Mesenchymal stem cell (in vitro differentiated cells and primary cell): ENCODE measurements around the gene HRH4.

Source experiments
- DNase-seq: peaks from one replicate; pipeline ENCODE4 v3.0.0-alpha.2; 2013
- H2AFZ ChIP-seq: one replicate; pipeline ENCODE4 v1.6.1; 2013; ENCODE audit warnings: low read depth, mild to moderate bottlenecking, control low read depth, inconsistent platforms, low read length, moderate library complexity
- H2AK5ac ChIP-seq: 2 replicates; pipeline ENCODE4 v1.6.1; 2013; ENCODE audit warnings: low read length, moderate library complexity, mild to moderate bottlenecking, inconsistent platforms; ENCODE audit not compliant: severe bottlenecking
- H2BK120ac ChIP-seq: one replicate; pipeline ENCODE4 v1.6.1; 2013; ENCODE audit warnings: low read depth, mild to moderate bottlenecking, inconsistent platforms, low read length, moderate library complexity
- H2BK12ac ChIP-seq, 2 experiments: one replicate each; pipeline ENCODE4 v1.6.1; 2013; ENCODE audit warnings: inconsistent platforms in 2 of 2, low read length in 2 of 2, mild to moderate bottlenecking in 2 of 2, moderate library complexity in 2 of 2, control low read depth in 1 of 2
- H2BK15ac ChIP-seq: one replicate; pipeline ENCODE4 v1.6.1; 2013; ENCODE audit warnings: mild to moderate bottlenecking, low read depth, inconsistent platforms; ENCODE audit not compliant: poor library complexity, severe bottlenecking
- H2BK5ac ChIP-seq: 2 replicates; pipeline ENCODE4 v1.6.1; 2013; ENCODE audit warnings: low read depth, mild to moderate bottlenecking, low read length, control low read depth, inconsistent platforms; ENCODE audit not compliant: poor library complexity, severe bottlenecking
- H3K14ac ChIP-seq, 2 experiments: one replicate each; pipeline ENCODE4 v1.6.1; 2013; ENCODE audit warnings: inconsistent platforms in 2 of 2, low read length in 2 of 2, control low read depth in 1 of 2, mild to moderate bottlenecking in 1 of 2, moderate library complexity in 1 of 2
- H3K18ac ChIP-seq, 2 experiments: one replicate each; pipeline ENCODE4 v1.6.1; 2013; ENCODE audit warnings: inconsistent platforms in 2 of 2, low read length in 2 of 2, control low read depth in 1 of 2, low read depth in 1 of 2, mild to moderate bottlenecking in 1 of 2
- H3K23ac ChIP-seq, 2 experiments: one replicate each; pipeline ENCODE4 v1.6.1; 2013; ENCODE audit warnings: inconsistent platforms in 2 of 2, low read length in 2 of 2, mild to moderate bottlenecking in 2 of 2, moderate library complexity in 2 of 2, control low read depth in 1 of 2
- H3K27ac ChIP-seq: 2 replicates; pipeline ENCODE4 v1.5.1; 2013; ENCODE audit warnings: mild to moderate bottlenecking, moderate library complexity, low read length, control low read depth, inconsistent platforms; ENCODE audit not compliant: poor library complexity, severe bottlenecking
- H3K27me3 ChIP-seq, 2 experiments: 2 replicates each; pipeline versions ENCODE4 v1.6.1 to v1.7.0; 2013; ENCODE audit warnings: low read length in 2 of 2, mild to moderate bottlenecking in 2 of 2, moderate library complexity in 2 of 2, control low read depth in 1 of 2, inconsistent platforms in 1 of 2; ENCODE audit not compliant: control insufficient read depth in 1 of 2, insufficient read depth in 1 of 2
- H3K36me3 ChIP-seq, 2 experiments: 2 replicates each; pipeline versions ENCODE4 v1.6.1 to v1.7.0; 2013; ENCODE audit warnings: low read length in 2 of 2, control low read depth in 1 of 2, inconsistent platforms in 1 of 2, low read depth in 1 of 2, mild to moderate bottlenecking in 1 of 2; ENCODE audit not compliant: insufficient read depth in 2 of 2, control insufficient read depth in 1 of 2
- H3K4ac ChIP-seq, 2 experiments: one replicate each; pipeline ENCODE4 v1.6.1; 2013; ENCODE audit warnings: inconsistent platforms in 2 of 2, low read length in 2 of 2, mild to moderate bottlenecking in 2 of 2, moderate library complexity in 2 of 2, control low read depth in 1 of 2, low read depth in 1 of 2
- H3K4me1 ChIP-seq: 2 replicates; pipeline ENCODE4 v1.6.1; 2013; ENCODE audit warnings: low read depth, low read length, control low read depth; ENCODE audit not compliant: control insufficient read depth, insufficient read depth
- H3K4me2 ChIP-seq: 2 replicates; pipeline ENCODE4 v1.6.1; 2013; ENCODE audit warnings: low read length, mild to moderate bottlenecking, inconsistent platforms; ENCODE audit not compliant: poor library complexity, severe bottlenecking
- H3K4me3 ChIP-seq, 2 experiments: 2 replicates each; pipeline versions ENCODE4 v1.5.1 to v1.7.0; 2013; ENCODE audit warnings: low read length in 2 of 2, mild to moderate bottlenecking in 2 of 2, control low read depth in 1 of 2, low read depth in 1 of 2; ENCODE audit not compliant: insufficient read depth in 1 of 2
- H3K79me1 ChIP-seq: replicated peaks from 2 replicates; pipeline ENCODE4 v1.6.1; 2013; ENCODE audit warnings: mild to moderate bottlenecking, control low read depth, low read length, inconsistent platforms; ENCODE audit not compliant: poor library complexity, severe bottlenecking
- H3K9ac ChIP-seq: 2 replicates; pipeline ENCODE4 v1.7.0; 2013; ENCODE audit warnings: mild to moderate bottlenecking, low read length, moderate library complexity
- H3K9me3 ChIP-seq: 2 replicates; pipeline ENCODE4 v1.7.0; 2013; ENCODE audit warnings: mild to moderate bottlenecking, low read length; ENCODE audit not compliant: control insufficient read depth
- H4K8ac ChIP-seq: one replicate; pipeline ENCODE4 v1.6.1; 2013; ENCODE audit warnings: inconsistent platforms, mild to moderate bottlenecking, low read length, moderate library complexity
- H4K91ac ChIP-seq: one replicate; pipeline ENCODE4 v1.6.1; 2013; ENCODE audit warnings: mild to moderate bottlenecking, low read length, inconsistent platforms
- WGBS: methylation state at CpG from one replicate; pipeline ENCODE4 v1.1.7; 2013; ENCODE audit warnings: mixed read lengths; 5-methylcytosine and 5-hydroxymethylcytosine counted together

Gene HRH4

DNA sequence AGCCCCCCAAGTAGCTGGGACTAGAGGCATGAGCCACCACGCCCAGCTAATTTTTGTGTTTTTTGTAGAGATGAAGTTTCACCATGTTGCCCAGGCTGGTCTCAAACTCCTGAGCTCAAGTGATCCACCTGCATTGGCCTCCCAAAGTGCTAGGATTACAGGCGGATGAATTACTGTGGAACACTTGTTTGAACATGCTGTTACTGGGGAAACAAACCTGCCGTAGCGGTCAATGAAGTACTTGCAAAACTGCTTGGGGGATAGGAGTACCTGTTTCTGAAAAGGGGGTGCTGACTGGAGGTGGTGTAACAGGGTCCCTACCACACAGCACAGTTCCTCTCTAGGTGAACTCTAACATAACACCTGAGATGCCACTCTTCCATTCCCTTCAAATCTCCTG is 39.9 kb upstream of the HRH4 start:
- Histone ChIP-seq H3K27ac (no peak overlapping the region), H3K9ac (no peak overlapping the region), H2BK15ac (no peak overlapping the region), H3K4me1 (no peaks in the 10 kb centered on the region), H3K23ac (no peak overlapping the region), H2BK5ac (no peak overlapping the region), H3K18ac (no peak overlapping the region), H3K27me3 (peaks cover 4 to 48% of the 10 kb centered on the region in 2 experiments), H3K4me3 (no peak overlapping the region), H4K91ac (no peak overlapping the region), H2AFZ (no peak overlapping the region), H2BK120ac (no peak overlapping the region), H3K79me1 (no peaks in the 10 kb centered on the region), H3K14ac (no peak overlapping the region), H2BK12ac (no peak overlapping the region), H3K9me3 (no peaks in the 10 kb centered on the region), H3K36me3 (no peaks in the 10 kb centered on the region), H4K8ac (no peak overlapping the region), H3K4ac (no peak overlapping the region), H3K4me2 (no peak overlapping the region), H2AK5ac (no peak overlapping the region)
- 90% methylated on average over 2 of the region's 4 CpGs for WGBS
- no peak for DNase-seq

DNA sequence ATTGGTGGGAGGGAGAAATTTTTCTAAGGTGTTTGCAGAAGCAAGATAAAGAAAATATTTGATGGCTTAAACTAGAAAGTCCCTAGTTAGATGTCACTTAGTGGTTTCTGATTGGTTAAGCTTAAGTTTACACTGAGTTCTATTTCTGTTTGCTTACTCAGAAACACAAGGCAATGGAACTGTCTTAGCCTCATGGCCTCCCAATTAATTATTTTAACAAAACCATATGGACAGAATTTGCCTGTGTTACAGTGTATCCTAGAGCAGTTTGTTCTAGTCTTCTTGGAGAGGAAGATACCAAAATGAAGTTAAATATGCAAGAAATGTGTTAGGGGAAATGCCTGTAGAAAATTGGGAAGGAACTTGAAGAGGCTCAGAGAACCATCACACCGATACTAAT is 38.6 kb upstream of the HRH4 start:
- Histone ChIP-seq H2AFZ (no peak overlapping the region), H3K18ac (no peak overlapping the region), H3K4ac (no peak overlapping the region), H3K14ac (no peak overlapping the region), H3K36me3 (no peaks in the 10 kb centered on the region), H2BK5ac (no peak overlapping the region), H3K79me1 (peaks cover 2% of the 10 kb centered on the region), H3K9me3 (peaks cover 3% of the 10 kb centered on the region), H4K8ac (no peak overlapping the region), H3K4me1 (no peaks in the 10 kb centered on the region), H3K9ac (no peak overlapping the region), H3K27me3 (peaks cover 4 to 43% of the 10 kb centered on the region in 2 experiments), H3K4me3 (no peak overlapping the region), H4K91ac (no peak overlapping the region), H3K23ac (no peak overlapping the region), H3K27ac (no peak overlapping the region), H2BK15ac (no peak overlapping the region), H3K4me2 (no peak overlapping the region), H2AK5ac (no peak overlapping the region), H2BK12ac (no peak overlapping the region), H2BK120ac (no peak overlapping the region)
- DNase-seq = no peak
- WGBS = 92% methylated on average over 1 of the region's 1 CpG

DNA sequence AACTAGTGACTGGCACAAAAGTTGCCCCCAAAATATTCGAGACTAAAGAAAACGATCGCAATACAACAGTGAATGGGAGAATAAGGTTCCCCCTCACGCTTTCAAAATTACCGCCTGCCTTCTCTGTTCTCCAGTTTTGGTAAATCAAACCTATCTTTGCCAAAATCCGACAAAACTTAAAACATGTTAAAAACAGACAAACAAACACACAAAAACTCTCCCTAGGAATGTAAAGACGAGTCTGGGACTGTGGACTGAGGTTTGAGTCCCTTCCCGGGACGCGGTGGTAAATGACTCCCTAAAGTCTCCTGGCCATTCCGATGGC is 34.4 kb upstream of the HRH4 start:
- peak overlapping the region; percentile 77 for H3K4me2 ChIP-seq
- H3K14ac ChIP-seq = peak overlapping the region; percentile 81 to 96
- peak overlapping the region; percentile 93 to 98 for H3K18ac ChIP-seq
- DNase-seq = no peak
- H3K36me3 ChIP-seq = peaks cover 0 to 20% of the 10 kb centered on the region in 2 experiments
- 18% methylated on average over 11 of the region's 11 CpGs for WGBS
- no peak overlapping the region for H2BK15ac ChIP-seq
- peak overlapping the region; percentile 75 for H3K27ac ChIP-seq
- H3K23ac ChIP-seq = no peak overlapping the region
- peak overlapping the region; percentile 95 to 96 for H3K4ac ChIP-seq
- peak overlapping the region; percentile 35 for H2BK5ac ChIP-seq
- peak overlapping the region; percentile 97 for H2BK120ac ChIP-seq
- H3K9ac ChIP-seq = peak overlapping the region; percentile 92
- peaks cover 3% of the 10 kb centered on the region for H3K79me1 ChIP-seq
- H4K8ac ChIP-seq = peak overlapping the region; percentile 99
- H3K4me3 ChIP-seq = peak overlapping the region; percentile 85 to 94
- peak overlapping the region; percentile 47 for H2AK5ac ChIP-seq
- H3K27me3 ChIP-seq = peaks cover 0 to 20% of the 10 kb centered on the region in 2 experiments
- H2AFZ ChIP-seq = peak overlapping the region; percentile 99
- H3K9me3 ChIP-seq = peaks cover 3% of the 10 kb centered on the region
- peak overlapping the region; percentile 85 for H4K91ac ChIP-seq
- peaks cover 2% of the 10 kb centered on the region for H3K4me1 ChIP-seq
- H2BK12ac ChIP-seq = no peak overlapping the region

DNA sequence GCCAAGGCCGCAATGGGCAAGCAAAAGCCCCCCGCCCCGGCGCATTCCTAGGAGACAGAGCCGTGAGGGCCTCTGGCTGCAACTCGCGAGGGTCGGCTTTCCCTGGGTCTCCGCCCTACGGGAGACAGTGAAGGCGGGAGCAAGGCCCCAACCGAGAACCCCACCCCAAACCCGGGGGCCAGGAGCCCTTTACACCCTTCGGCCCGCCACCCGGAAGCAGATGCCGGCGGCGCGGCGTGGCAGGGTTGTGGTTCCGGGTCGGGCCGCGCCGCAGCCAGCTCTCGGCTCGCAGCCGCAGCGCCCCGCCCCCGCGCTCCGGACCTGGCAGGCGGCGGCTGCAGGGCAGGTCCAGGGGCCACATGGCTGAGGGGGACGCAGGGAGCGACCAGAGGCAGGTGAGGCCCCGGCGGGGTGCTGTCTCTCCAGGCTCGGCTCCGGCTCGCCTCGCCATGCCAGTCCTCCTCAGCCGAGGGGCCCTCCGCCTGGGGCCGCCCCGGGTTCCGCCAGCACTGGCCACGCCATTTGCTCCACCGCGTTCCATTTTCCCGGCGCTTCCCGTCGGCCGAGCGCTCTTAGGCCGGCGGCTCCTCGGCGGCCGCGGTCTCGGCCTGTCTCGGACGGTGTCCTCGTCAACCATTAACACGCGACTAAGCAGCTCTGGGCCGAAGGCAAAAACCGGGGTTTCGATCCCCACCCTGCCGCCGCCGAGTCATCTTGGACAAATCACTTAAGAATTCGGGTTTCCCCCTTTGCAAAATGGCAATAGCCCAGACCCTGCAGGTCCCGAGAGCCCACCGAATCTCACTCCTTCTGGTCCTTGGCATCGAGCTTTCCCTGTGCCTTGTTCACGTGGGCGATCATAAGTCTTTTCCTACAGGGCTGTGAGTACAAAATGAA is 33.8 kb upstream of the HRH4 start, which contains the start of gene IMPACT:
Gene IMPACT, plus strand, starts transcription at position 273 of the 897 bp plus-strand sequence. Its CDS starts 87 bp downstream, at position 360.
- Histone ChIP-seq H3K4me2 (peak within 1 kb of the TSS; percentile 77), H3K36me3 (peaks cover 0 to 24% of the 10 kb centered on the region in 2 experiments), H4K91ac (peak within 1 kb of the TSS; percentile 98), H3K4ac (peak within 1 kb of the TSS; percentile 97 to 98), H2BK120ac (peak within 1 kb of the TSS; percentile 97), H3K27me3 (peaks cover 0 to 20% of the 10 kb centered on the region in 2 experiments), H2AFZ (peak within 1 kb of the TSS; percentile 99), H3K79me1 (peaks cover 3% of the 10 kb centered on the region), H2BK5ac (peak within 1 kb of the TSS; percentile 35), H3K9ac (peak within 1 kb of the TSS; percentile 92), H3K9me3 (peaks cover 3% of the 10 kb centered on the region), H2AK5ac (peak within 1 kb of the TSS; percentile 47), H3K27ac (peak within 1 kb of the TSS; percentile 75), H3K4me1 (peaks cover 2% of the 10 kb centered on the region), H3K4me3 (peak within 1 kb of the TSS; percentile 85 to 94), H2BK15ac (peak within 1 kb of the TSS; percentile 64), H2BK12ac (peak within 1 kb of the TSS in 1 of 2 experiments; percentile 61), H3K18ac (peak within 1 kb of the TSS; percentile 98 to 99), H3K14ac (peak within 1 kb of the TSS; percentile 81 to 96), H3K23ac (peak within 1 kb of the TSS in 1 of 2 experiments; percentile 86), H4K8ac (peak within 1 kb of the TSS; percentile 99)
- DNase-seq = peak; percentile 77
- WGBS = 1% methylated on average over 70 of the region's 82 CpGs
